ENCODE measurements around the gene AKAP8L. TPM values are rescaled to one million over a fixed set of nuclear protein-coding genes. Genes with fewer than 3 reads are reported as not detected.

AKAP8L gene
- total and polyA plus RNA-seq, 10 of the 15 experiments (the other 5 are each of a cell fraction or from before 2014, with no cell fraction given): 0.66 to 64.3 (median 40.0) TPM

GRCh38 chr19:15449620-15450527, 31.1 kb upstream of the AKAP8L start, which contains the start of gene WIZ (continued):
- TF ChIP-seq CUX1 (IDR thresholded peaks at IDR 0.05; ENCODE audit: insufficient replicate concordance, low read depth, low read length) (no peak), NR2F1 (conservative IDR thresholded peaks at IDR 0.05) (no peak), ZNF622 (IDR thresholded peaks at IDR 0.05) (no peak), POU2F2 (IDR thresholded peaks at IDR 0.05; ENCODE audit: borderline replicate concordance, low read depth, low read length) (no peak), HCFC1 (IDR thresholded peaks at IDR 0.05; ENCODE audit: low read length) (peak; percentile 74), MXI1 (IDR thresholded peaks at IDR 0.05; ENCODE audit: low read depth, low read length) (no peak), FOXK2 (IDR thresholded peaks at IDR 0.05) (no peak), STAT3 (IDR thresholded peaks at IDR 0.05; ENCODE audit: low read depth, low read length) (no peak), CBX5 (IDR thresholded peaks at IDR 0.05; ENCODE audit: low read depth) (no peak), REST (IDR thresholded peaks at IDR 0.05; ENCODE audit: low read depth, low read length) (no peak), SP1 (IDR thresholded peaks at IDR 0.05; ENCODE audit: low read depth, low read length) (no peak), SRF (IDR thresholded peaks at IDR 0.05; ENCODE audit: low read depth in 2 of 2, low read length in 2 of 2) (peak in 1 of 2 experiments; percentile 83; a peak in 1 of 4 replicates), NRF1 (conservative IDR thresholded peaks at IDR 0.05; ENCODE audit: low read depth, low read length) (no peak), RBBP5 (conservative IDR thresholded peaks at IDR 0.05) (no peak), SIX5 (IDR thresholded peaks at IDR 0.05; ENCODE audit: low read depth, low read length, severe bottlenecking) (peak; percentile 51), SPI1 (IDR thresholded peaks at IDR 0.05; ENCODE audit: borderline replicate concordance, insufficient read depth, low read depth, low read length) (no peak), JUNB (IDR thresholded peaks at IDR 0.05) (no peak), GABPA (IDR thresholded peaks at IDR 0.05; ENCODE audit: low read depth) (no peak), ATF7 (IDR thresholded peaks at IDR 0.05; ENCODE audit: low read depth) (no peak), CREM (IDR thresholded peaks at IDR 0.05; ENCODE audit: low read depth) (peak; percentile 90), YBX1 (IDR thresholded peaks at IDR 0.05) (no peak), SMARCA5 (IDR thresholded peaks at IDR 0.05) (no peak), ESRRA (IDR thresholded peaks at IDR 0.05; ENCODE audit: low read length) (no peak), KLF5 (IDR thresholded peaks at IDR 0.05; ENCODE audit: partially characterized antibody) (no peak), NFXL1 (IDR thresholded peaks at IDR 0.05; ENCODE audit: borderline replicate concordance) (no peak)
